ENCODE results near the gene BTBD2.

DNA sequence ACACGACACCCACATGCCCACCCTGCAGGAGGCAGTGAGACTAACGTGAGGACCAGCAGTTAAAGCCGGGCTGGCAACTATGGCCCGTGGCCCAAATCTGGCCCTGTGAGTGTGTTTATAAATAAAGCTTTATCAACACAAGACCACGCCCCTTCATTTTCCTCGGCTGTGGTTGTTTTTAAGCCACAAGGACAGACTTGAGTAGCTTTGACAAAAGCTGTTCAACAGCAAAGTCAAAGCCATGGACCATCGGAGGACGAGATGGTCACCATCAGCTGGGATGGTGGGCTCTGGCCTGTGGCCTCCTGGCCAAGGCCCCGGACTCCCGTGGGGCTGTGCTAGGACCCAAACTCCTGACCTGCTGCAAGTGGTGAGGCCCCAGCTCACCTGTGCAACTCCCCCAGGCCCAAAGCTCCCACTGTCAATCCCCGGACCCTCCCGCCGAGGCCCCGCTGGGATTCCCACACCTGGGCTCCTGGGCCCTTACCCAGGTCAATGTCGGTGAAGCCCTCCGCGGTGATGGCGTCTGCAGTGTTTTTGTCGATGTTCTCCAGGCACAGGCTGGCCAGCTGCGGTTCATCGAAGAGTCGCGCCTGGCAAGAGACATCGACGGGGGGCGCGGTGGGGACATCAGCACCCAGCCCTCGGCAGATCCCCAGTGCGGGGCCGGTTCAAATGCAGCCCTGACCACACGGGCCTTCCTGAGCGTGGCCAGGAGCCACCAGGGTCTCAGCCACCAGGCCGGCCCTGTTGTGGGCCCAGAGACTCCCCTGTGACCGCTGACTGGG lies 25.1 kb downstream of the BTBD2 start:
- no peak for TF ChIP-seq POLR2AphosphoS5 (IDR thresholded peaks at IDR 0.05)
- TF ChIP-seq, protein P1, sequence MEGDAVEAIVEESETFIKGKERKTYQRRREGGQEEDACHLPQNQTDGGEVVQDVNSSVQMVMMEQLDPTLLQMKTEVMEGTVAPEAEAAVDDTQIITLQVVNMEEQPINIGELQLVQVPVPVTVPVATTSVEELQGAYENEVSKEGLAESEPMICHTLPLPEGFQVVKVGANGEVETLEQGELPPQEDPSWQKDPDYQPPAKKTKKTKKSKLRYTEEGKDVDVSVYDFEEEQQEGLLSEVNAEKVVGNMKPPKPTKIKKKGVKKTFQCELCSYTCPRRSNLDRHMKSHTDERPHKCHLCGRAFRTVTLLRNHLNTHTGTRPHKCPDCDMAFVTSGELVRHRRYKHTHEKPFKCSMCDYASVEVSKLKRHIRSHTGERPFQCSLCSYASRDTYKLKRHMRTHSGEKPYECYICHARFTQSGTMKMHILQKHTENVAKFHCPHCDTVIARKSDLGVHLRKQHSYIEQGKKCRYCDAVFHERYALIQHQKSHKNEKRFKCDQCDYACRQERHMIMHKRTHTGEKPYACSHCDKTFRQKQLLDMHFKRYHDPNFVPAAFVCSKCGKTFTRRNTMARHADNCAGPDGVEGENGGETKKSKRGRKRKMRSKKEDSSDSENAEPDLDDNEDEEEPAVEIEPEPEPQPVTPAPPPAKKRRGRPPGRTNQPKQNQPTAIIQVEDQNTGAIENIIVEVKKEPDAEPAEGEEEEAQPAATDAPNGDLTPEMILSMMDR (IDR thresholded peaks at IDR 0.05; ENCODE audit: poor library complexity, severe bottlenecking), result no peak

Data from neural cell (in vitro differentiated cells).